ENCODE measurements around the gene TENT5C.

TENT5C gene

DNA sequence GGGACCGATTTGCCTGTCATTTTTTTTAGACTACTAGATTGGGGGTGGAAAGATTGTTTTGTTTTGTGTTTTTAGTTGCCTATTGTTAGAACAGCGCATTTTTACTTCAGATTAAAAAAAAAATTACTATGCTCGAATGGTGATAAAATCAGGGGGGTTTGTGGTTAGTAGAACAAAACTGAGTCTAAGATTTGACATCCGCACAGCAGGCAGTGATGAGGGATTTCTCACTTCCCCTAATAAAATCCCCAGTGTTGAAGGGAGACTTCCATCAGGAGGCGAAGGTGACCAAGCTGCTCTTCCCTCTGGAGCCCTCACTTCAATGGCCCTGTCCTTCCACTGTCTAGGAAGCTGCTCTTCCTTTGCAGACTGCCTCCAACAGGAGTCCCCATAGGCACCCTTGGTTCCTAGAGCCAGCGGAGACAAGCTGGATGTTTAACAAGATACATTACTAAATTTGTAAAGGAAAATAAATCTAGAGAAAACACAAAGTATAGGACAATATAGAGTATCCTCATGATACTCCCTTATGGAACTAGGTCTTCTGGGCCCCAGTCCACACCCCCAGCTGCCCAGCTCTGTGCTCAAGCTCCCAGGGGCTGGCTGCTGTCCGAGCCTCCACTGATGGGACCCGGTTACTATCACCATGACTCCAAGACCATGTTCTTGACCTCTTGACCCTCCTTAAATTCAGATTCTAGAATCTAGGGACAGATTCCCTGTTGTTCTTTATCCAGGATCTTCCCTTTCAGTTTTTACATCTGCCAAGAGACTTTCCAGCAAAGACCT is 31.0 kb downstream of the TENT5C start:
- TF ChIP-seq, protein P1, sequence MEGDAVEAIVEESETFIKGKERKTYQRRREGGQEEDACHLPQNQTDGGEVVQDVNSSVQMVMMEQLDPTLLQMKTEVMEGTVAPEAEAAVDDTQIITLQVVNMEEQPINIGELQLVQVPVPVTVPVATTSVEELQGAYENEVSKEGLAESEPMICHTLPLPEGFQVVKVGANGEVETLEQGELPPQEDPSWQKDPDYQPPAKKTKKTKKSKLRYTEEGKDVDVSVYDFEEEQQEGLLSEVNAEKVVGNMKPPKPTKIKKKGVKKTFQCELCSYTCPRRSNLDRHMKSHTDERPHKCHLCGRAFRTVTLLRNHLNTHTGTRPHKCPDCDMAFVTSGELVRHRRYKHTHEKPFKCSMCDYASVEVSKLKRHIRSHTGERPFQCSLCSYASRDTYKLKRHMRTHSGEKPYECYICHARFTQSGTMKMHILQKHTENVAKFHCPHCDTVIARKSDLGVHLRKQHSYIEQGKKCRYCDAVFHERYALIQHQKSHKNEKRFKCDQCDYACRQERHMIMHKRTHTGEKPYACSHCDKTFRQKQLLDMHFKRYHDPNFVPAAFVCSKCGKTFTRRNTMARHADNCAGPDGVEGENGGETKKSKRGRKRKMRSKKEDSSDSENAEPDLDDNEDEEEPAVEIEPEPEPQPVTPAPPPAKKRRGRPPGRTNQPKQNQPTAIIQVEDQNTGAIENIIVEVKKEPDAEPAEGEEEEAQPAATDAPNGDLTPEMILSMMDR (conservative IDR thresholded peaks at IDR 0.05), result no peak
- TF ChIP-seq ZFX (IDR thresholded peaks at IDR 0.05), result no peak
- no peak overlapping the region for H3K27ac ChIP-seq

DNA sequence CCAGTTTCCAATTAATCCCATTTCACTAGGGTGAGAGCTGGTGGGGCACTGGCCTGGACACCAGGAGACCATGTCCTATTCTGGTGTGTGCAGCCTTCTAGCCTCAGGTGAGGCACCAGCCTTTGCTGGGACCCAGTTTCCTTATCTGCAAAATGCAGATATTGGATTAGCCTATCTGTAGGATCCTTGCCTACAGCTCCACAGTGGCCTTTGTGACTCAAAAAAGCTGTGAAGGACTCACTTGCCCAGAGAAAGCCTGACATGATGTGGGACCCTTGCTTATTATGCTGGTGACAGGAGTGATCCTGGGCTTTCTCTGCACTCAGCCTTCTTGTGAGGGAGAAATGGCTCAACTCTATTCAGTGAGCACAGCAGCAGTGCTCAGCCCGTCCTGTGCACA is 32.3 kb downstream of the TENT5C start:
- no peak for TF ChIP-seq ZFX (IDR thresholded peaks at IDR 0.05)
- TF ChIP-seq, protein P1 (conservative IDR thresholded peaks at IDR 0.05), result no peak

DNA sequence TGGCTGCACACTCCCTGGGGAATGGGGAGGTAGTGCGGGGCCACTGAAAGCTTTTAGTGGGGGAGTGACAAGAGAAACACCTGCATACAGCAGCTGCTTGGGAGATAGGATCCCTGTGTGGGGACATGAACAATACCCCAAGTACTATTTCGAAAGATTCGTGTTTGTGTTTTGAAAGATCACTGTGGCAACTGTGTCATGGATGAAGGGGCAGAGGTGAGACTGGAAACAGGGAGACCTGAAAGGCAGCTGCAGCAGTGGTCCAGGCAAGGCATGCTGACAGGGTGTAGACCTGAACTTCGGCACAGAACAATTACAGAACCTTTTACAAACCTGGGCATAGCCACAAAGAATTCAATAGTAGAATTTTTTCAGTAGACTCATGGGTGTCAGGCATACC is 32.9 kb downstream of the TENT5C start:
- TF ChIP-seq, protein P1 (conservative IDR thresholded peaks at IDR 0.05), result no peak
- TF ChIP-seq ZFX (IDR thresholded peaks at IDR 0.05), result no peak
- H3K27ac ChIP-seq, result no peak overlapping the region

More for the DNA sequence above, 32.3 kb downstream of the TENT5C start:
- H3K27ac ChIP-seq, result no peak overlapping the region

DNA sequence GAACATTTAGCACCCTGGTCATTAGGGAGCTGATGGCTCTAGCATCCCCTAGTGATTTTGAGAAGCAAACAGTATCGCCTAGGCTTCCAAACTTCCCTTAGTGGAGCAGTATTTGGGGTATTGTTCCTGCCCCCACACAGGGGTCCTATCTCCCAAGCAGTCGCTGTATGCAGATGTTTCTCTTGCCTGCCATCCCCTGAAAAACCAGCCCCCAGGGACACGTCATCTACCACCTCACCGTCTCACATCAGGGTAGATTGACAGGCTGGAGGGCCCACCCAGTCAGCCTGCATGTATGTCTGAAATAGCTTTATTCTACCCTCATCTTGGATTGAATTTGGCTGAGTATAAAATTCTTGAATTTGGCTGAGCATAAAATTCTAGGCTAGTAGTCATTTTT is 33.9 kb downstream of the TENT5C start:
- TF ChIP-seq, protein P1 (conservative IDR thresholded peaks at IDR 0.05), result no peak
- no peak for TF ChIP-seq ZFX (IDR thresholded peaks at IDR 0.05)
- no peak overlapping the region for H3K27ac ChIP-seq

DNA sequence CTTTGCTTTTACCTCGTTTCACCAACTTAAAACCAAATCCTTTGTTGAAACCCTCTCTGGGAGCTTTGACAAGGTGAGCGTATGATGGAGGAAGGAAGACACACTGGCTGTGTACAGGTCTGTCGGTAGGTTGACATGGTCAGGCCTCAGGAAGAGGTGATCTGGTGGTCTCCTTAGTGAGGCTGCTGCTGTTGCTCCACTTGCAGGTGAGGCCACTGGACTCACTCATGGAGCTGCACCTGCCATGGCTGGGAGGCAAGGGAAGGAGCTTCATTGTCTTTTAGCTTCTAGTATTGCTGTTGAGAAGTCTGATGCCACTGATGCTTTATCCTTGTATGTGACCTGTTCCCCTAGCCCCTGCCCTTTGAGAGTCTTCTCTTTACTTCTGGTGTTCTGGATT is 35.7 kb downstream of the TENT5C start:
- no peak for TF ChIP-seq ZFX (IDR thresholded peaks at IDR 0.05)
- TF ChIP-seq, protein P1 (conservative IDR thresholded peaks at IDR 0.05), result no peak

DNA sequence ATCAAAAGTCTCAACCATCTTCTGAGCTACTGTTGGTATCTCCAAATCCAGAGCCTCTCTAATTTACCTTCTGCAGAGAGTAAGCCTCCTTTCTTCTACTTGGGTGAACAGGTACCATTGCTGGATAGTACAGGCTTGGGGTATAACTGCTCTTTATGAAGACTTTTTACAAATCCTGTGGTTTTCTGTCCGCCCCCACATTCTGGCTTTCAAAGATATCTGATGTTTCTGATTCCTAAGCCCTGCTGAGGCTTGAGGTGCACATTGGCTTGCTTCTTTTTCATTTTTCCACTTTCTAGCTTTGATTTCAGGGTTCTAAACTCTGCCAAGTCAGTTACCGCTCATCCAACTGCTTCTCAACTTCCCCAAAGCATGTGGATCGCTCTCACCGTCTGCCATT is 37.1 kb downstream of the TENT5C start:
- TF ChIP-seq, protein P1 (conservative IDR thresholded peaks at IDR 0.05), result no peak
- TF ChIP-seq ZFX (IDR thresholded peaks at IDR 0.05), result no peak
- no peak overlapping the region for H3K27ac ChIP-seq

More for the DNA sequence above, 35.7 kb downstream of the TENT5C start:
- no peak overlapping the region for H3K27ac ChIP-seq

DNA sequence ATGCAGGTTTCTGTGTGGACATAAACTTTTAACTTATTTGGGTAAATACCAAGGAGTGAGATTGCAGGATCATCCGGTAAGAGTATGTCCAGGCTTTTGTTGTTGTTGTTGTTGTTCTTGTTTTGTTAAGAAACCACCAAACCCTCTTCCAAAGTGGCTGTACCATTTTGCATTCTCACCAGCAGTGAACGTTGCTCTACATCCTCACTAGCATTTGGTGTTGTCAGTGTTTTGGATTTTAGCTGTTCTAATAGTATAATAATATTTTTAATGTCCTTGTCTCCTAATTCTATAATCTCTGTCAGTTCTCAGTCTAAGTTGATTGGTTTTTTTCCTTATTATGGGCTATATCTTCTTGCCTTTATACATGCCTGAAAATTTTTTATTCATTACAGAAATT is 37.8 kb downstream of the TENT5C start:
- no peak for TF ChIP-seq ZFX (IDR thresholded peaks at IDR 0.05)
- TF ChIP-seq, protein P1 (conservative IDR thresholded peaks at IDR 0.05), result no peak
- no peak overlapping the region for H3K27ac ChIP-seq

All from C4-2B (cell line).